Endodermal cell (in vitro differentiated cells): ENCODE results near the gene IQCN. TPM values are rescaled to one million over a fixed set of nuclear protein-coding genes. Genes with fewer than 3 reads are reported as not detected.

ENCODE experiments used
- DNase-seq: peaks from one replicate; pipeline ENCODE4 v3.0.0-alpha.2; 2017
- H3K27ac ChIP-seq: 2 replicates; pipeline ENCODE4 v1.5.1; 2013; ENCODE audit warnings: mild to moderate bottlenecking, low read depth, low read length, moderate library complexity
- H3K27me3 ChIP-seq: 2 replicates; pipeline ENCODE4 v1.6.1; 2013; ENCODE audit warnings: mild to moderate bottlenecking, low read length, moderate library complexity; ENCODE audit not compliant: insufficient read depth, control insufficient read depth, poor library complexity, severe bottlenecking
- H3K36me3 ChIP-seq: 2 replicates; pipeline ENCODE4 v1.7.0; 2013; ENCODE audit warnings: mild to moderate bottlenecking, low read length, moderate library complexity; ENCODE audit not compliant: control insufficient read depth, insufficient read depth
- H3K4me1 ChIP-seq: one replicate; pipeline ENCODE4 v1.7.0; 2013; ENCODE audit warnings: low read length; ENCODE audit not compliant: control insufficient read depth, insufficient read depth
- H3K4me3 ChIP-seq: 2 replicates; pipeline ENCODE4 v1.5.1; 2013; ENCODE audit warnings: mild to moderate bottlenecking, low read length, moderate library complexity
- H3K9ac ChIP-seq: 2 replicates; pipeline ENCODE4 v1.6.1; 2013; ENCODE audit warnings: mild to moderate bottlenecking, low read length, moderate library complexity; ENCODE audit not compliant: poor library complexity, severe bottlenecking; ENCODE audit errors: extremely low read depth
- H3K9me3 ChIP-seq: 2 replicates; pipeline ENCODE4 v1.6.1; 2013; ENCODE audit warnings: mild to moderate bottlenecking, low read length, moderate library complexity; ENCODE audit not compliant: control insufficient read depth
- H3K27ac Mint-ChIP-seq: 2 replicates; pipeline ENCODE4 v1.8.0; 2020; ENCODE audit warnings: mixed read lengths
- H3K27me3 Mint-ChIP-seq: 2 replicates; pipeline ENCODE4 v1.8.0; 2021; ENCODE audit warnings: mild to moderate bottlenecking, mixed read lengths; ENCODE audit not compliant: insufficient read depth
- H3K36me3 Mint-ChIP-seq: 2 replicates; pipeline ENCODE4 v1.8.0; 2020; ENCODE audit warnings: low read depth, mixed read lengths
- H3K4me1 Mint-ChIP-seq: 2 replicates; pipeline ENCODE4 v1.8.0; 2020; ENCODE audit warnings: mixed read lengths
- H3K4me3 Mint-ChIP-seq: 2 replicates; pipeline ENCODE4 v1.8.0; 2020; ENCODE audit warnings: mild to moderate bottlenecking, moderate library complexity, mixed read lengths
- H3K9me3 Mint-ChIP-seq: 2 replicates; pipeline ENCODE4 v1.8.0; 2020; ENCODE audit warnings: mild to moderate bottlenecking, mixed read lengths
- WGBS, 2 experiments: methylation state at CpG; one replicate each; pipeline versions ENCODE4 v1.1.5 to v1.1.7; 2013; ENCODE audit warnings: missing lambda C conversion rate in 2 of 2, mixed read lengths in 1 of 2; ENCODE audit not compliant: insufficient coverage in 1 of 2, insufficient read length in 1 of 2; 5-methylcytosine and 5-hydroxymethylcytosine counted together
- total RNA-seq, 2 donors: library from RNA; stranded (reverse); fragmentation: NEBNext Ultra II Directional in 1 of 2; extraction: Animal tissue kit (Norgen Biotek cat#: 25700) in 1 of 2; gene quantifications; 2 replicates in 1 of 2; 3 replicates in 1 of 2; pipeline ENCODE4 v1.2.1, GENCODE V29; 2021
- TF ChIP-seq, protein P1 (sequence below): fragments of 200-600 bp; sonication (generic); conservative IDR thresholded peaks from 2 replicates; pipeline ENCODE4 v1.5.0; 2021; ENCODE audit warnings: antibody characterized with exemption, mild to moderate bottlenecking

Gene IQCN
- total RNA-seq, 2 donors from 2014 or later: 2.4 to 3.3 TPM

DNA sequence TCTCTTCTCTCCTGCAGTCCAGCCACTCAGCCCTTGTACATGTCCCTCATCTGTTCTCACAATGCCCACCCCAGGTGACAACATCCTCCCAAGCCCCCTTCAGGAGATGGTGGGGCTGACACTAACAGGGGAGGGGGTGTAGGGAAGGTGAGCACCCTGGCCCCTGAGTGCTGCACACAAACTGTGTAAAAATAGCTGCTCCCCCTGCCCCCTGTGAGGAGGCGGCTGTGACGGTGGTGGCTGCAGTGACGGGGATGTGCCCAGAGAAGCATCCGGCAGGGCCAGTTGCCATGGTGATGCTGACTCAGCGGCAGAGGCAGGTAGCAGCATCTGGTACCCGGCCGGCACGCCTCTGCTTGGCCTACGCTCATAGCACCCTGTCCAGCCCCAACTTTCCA is 20.2 kb upstream of the IQCN start:
- H3K9ac ChIP-seq: no peak overlapping the region
- no peak overlapping the region for H3K27ac Mint-ChIP-seq

DNA sequence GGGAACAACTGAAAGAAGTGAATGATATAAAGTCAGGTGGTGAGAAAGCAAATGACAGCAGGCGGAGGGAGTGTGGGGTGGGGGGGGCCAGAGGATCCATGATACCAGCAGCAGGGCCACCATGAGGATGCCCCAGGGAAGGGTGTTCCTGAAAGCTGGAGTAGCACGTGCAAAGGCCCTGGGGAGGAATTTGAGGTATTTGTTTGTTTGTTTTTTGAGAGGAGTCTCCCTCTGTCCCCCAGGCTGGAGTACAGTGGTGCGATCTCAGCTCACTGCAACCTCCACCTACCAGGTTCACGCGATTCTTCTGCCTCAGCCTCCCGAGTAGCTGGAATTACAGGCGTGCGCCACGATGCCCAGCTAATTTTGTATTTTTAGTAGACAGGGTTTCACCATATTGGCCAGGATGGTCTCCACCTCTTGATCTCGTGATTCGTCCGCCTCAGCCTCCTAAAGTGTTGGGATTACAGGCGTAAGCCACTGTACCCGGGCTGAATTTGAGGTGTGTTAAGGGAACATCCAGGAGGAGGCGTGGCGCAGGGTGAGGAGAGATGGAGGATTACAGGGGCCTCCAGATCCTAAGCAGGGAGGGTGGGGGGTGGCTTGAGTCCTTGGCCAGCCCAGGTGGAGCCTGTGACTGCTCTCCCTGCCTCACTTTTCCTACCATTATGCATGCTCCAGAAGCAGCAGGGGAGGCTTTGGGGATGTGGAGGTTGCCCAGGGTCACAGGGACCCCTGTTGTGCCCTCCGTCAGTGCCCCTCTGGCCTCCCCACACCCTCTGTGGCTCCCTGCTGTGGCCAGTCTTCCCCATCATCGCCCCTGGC is 19.6 kb upstream of the IQCN start:
- no peak overlapping the region for H3K9ac ChIP-seq
- no peaks in the 10 kb centered on the region for H3K4me1 ChIP-seq
- H3K27ac Mint-ChIP-seq: peak overlapping the region; percentile 76
- peak; percentile 75 for DNase-seq
- H3K36me3 ChIP-seq: no peaks in the 10 kb centered on the region
- TF ChIP-seq, protein P1, sequence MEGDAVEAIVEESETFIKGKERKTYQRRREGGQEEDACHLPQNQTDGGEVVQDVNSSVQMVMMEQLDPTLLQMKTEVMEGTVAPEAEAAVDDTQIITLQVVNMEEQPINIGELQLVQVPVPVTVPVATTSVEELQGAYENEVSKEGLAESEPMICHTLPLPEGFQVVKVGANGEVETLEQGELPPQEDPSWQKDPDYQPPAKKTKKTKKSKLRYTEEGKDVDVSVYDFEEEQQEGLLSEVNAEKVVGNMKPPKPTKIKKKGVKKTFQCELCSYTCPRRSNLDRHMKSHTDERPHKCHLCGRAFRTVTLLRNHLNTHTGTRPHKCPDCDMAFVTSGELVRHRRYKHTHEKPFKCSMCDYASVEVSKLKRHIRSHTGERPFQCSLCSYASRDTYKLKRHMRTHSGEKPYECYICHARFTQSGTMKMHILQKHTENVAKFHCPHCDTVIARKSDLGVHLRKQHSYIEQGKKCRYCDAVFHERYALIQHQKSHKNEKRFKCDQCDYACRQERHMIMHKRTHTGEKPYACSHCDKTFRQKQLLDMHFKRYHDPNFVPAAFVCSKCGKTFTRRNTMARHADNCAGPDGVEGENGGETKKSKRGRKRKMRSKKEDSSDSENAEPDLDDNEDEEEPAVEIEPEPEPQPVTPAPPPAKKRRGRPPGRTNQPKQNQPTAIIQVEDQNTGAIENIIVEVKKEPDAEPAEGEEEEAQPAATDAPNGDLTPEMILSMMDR: no peak
- WGBS, 2 experiments: 73 to 75% methylated on average over 13 to 18 of the region's 18 CpGs
- peaks cover 9% of the 10 kb centered on the region for H3K4me1 Mint-ChIP-seq
- no peaks in the 10 kb centered on the region for H3K9me3 ChIP-seq
- H3K4me3 Mint-ChIP-seq: peak overlapping the region; percentile 77
- H3K36me3 Mint-ChIP-seq: no peaks in the 10 kb centered on the region
- no peaks in the 10 kb centered on the region for H3K9me3 Mint-ChIP-seq
- peak overlapping the region; percentile 39 for H3K27ac ChIP-seq
- H3K27me3 Mint-ChIP-seq: no peaks in the 10 kb centered on the region
- H3K4me3 ChIP-seq: no peak overlapping the region
- H3K27me3 ChIP-seq: no peaks in the 10 kb centered on the region

More for the DNA sequence above, 20.2 kb upstream of the IQCN start:
- Mint-ChIP-seq H3K4me3 (no peak overlapping the region), H3K36me3 (no peaks in the 10 kb centered on the region), H3K9me3 (no peaks in the 10 kb centered on the region), H3K27me3 (no peaks in the 10 kb centered on the region), H3K4me1 (peaks cover 9% of the 10 kb centered on the region)
- peak overlapping the region; percentile 24 for H3K27ac ChIP-seq
- H3K4me3 ChIP-seq: no peak overlapping the region
- no peaks in the 10 kb centered on the region for H3K9me3 ChIP-seq
- no peaks in the 10 kb centered on the region for H3K4me1 ChIP-seq
- peak; percentile 78 for DNase-seq
- WGBS, 2 experiments: 55 to 63% methylated on average over 8 to 9 of the region's 9 CpGs
- TF ChIP-seq, protein P1: no peak
- H3K36me3 ChIP-seq: no peaks in the 10 kb centered on the region
- no peaks in the 10 kb centered on the region for H3K27me3 ChIP-seq

DNA sequence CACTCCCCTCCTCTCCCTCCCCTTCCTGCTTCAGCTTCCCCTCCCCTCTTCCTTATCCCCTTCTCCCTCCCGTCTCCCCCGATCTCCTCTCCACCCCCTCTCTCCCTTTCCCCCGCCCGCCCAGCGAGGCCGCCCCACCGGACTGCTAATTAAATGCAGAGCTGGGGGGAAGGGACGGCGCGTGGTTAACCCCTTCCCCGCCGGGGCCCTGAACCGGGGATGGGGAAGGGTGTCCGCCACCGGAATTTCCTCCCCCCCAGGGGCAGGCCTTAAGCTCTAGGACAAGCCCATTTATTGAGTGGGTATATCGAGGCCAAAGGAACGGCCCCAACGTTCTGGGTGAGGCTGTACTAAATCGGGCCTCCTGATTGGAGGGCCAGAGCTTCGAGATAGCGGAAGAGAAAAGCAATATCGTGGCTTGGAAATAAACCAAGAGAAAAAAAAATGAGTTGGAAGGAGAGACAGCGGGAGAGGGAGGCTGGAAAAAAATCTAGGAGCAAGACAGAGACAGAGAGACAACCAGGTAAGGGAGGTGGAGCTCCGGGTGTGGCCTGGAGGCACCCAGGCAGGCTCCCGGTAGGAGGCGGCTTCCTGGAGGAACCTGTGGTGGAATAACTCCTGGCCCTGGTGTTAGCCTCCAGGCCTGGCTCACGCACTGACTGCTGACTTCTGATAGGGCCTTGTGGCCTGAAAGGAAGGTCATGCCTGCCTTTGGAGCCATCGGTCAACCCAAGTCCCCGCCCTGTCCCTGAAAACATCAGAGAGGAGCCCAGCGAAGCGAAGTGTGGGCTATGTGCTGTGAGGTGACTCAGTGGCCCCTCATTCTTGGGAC is 18.8 kb upstream of the IQCN start:
- H3K4me1 ChIP-seq: peaks cover 3% of the 10 kb centered on the region
- H3K4me3 Mint-ChIP-seq: peak overlapping the region; percentile 77

More for the DNA sequence above, 18.8 kb upstream of the IQCN start:
- Mint-ChIP-seq H3K27me3 (no peaks in the 10 kb centered on the region), H3K27ac (peak overlapping the region; percentile 99), H3K36me3 (no peaks in the 10 kb centered on the region), H3K9me3 (no peaks in the 10 kb centered on the region), H3K4me1 (peaks cover 10% of the 10 kb centered on the region)
- DNase-seq: peak; percentile 97
- TF ChIP-seq, protein P1: no peak
- Histone ChIP-seq H3K36me3 (no peaks in the 10 kb centered on the region), H3K27ac (peak overlapping the region; percentile 89), H3K4me3 (peak overlapping the region; percentile 90), H3K27me3 (no peaks in the 10 kb centered on the region), H3K9ac (peak overlapping the region; percentile 93), H3K9me3 (no peaks in the 10 kb centered on the region)
- WGBS, 2 experiments: 21 to 22% methylated on average over 13 to 22 of the region's 31 CpGs
